Right lobe of liver (tissue), 6 donors: Measurements from ENCODE around the gene MIER2. TPM values are rescaled to one million over a fixed set of nuclear protein-coding genes. Genes with fewer than 3 reads are reported as not detected.

Source experiments
- ATAC-seq, 4 donors: fragments of 200-7000 bp; cut with Tn5 transposase; one replicate each; pipeline ENCODE4 v1.9.1; 2020; ENCODE audit warnings: mild to moderate bottlenecking in 4 of 4, moderate library complexity in 4 of 4
- DNase-seq, 3 donors: peaks; one replicate each; pipeline ENCODE4 v3.0.0-alpha.2; 2020
- H3K27ac ChIP-seq, 3 donors: fragments of 200-600 bp; one replicate each; pipeline ENCODE4 v1.8.0; 2022
- H3K27me3 ChIP-seq, 2 donors: fragments of 200-600 bp; one replicate each; pipeline ENCODE4 v1.8.0; 2022
- H3K36me3 ChIP-seq, 4 donors: fragments of 200-600 bp; sonication (generic) in 1 of 4; one replicate each; pipeline versions ENCODE4 v1.5.1 to v1.8.0; 2017 to 2022; ENCODE audit warnings: control low read depth in 1 of 4
- H3K4me1 ChIP-seq, 4 donors: fragments of 200-600 bp; sonication (generic) in 1 of 4; one replicate each; pipeline versions ENCODE4 v1.5.1 to v1.8.0; 2017 to 2022; ENCODE audit warnings: control low read depth in 1 of 4
- H3K4me3 ChIP-seq, 3 donors: fragments of 200-600 bp; one replicate each; pipeline ENCODE4 v1.8.0; 2022
- H3K9me3 ChIP-seq, 4 donors: fragments of 200-600 bp; sonication (generic) in 1 of 4; one replicate each; pipeline versions ENCODE4 v1.5.1 to v1.8.0; 2017 to 2022; ENCODE audit warnings: control low read depth in 1 of 4
- POLR2A ChIP-seq: fragments of 450-650 bp; IDR thresholded peaks from one replicate; pipeline ENCODE4 v1.6.1; 2017; ENCODE audit warnings: antibody characterized with exemption, mild to moderate bottlenecking
- WGBS: methylation state at CpG from one replicate; pipeline ENCODE4 v1.1.6; 2018; ENCODE audit warnings: low coverage, low lambda C conversion rate; ENCODE audit not compliant: insufficient coverage; ENCODE audit errors: missing lambda C conversion rate; 5-methylcytosine and 5-hydroxymethylcytosine counted together
- intact Hi-C, 2 donors: fragments of 100-400 bp; cut with DNase I; formaldehyde crosslinking; loops; one replicate each; pipeline versions ENCODE4 v1.11.2 to v1.14.1; 2022
- total RNA-seq, 6 experiments: library from RNA; depleted of rRNA in 2 of 6; stranded (reverse); fragments of >200 nt in 2 of 6; fragmentation: NEBNext Ultra II Directional in 3 of 6; extraction: Animal tissue kit (Norgen Biotek cat#: 25700) in 3 of 6; gene quantifications; one replicate each; pipeline versions ENCODE4 v1.1.0 to v1.2.4, GENCODE V29; 2016 to 2023
- TF ChIP-seq, protein P1 (sequence below), 4 donors: fragments of 200-600 bp in 3 of 4; fragments of 450-650 bp in 1 of 4; IDR thresholded peaks; one replicate each; pipeline versions ENCODE4 v1.5.1 to v1.8.0; 2016 to 2022; ENCODE audit warnings: antibody characterized with exemption in 4 of 4, mild to moderate bottlenecking in 2 of 4
- donor health status: DM: no; HTN: yes; CAD: no.
- donor health status: DM: no; HTN: no; CAD: no.
- donor health status: DM: no; HTN: no; CAD: no.
- donor health status: DM: no; HTN: yes; CAD: no.
- donor health status: DM: no; HTN: yes; CAD: no.

Gene MIER2
- total RNA-seq, 6 experiments from 2014 or later: 3.1 to 7.3 (median 4.5) TPM

DNA sequence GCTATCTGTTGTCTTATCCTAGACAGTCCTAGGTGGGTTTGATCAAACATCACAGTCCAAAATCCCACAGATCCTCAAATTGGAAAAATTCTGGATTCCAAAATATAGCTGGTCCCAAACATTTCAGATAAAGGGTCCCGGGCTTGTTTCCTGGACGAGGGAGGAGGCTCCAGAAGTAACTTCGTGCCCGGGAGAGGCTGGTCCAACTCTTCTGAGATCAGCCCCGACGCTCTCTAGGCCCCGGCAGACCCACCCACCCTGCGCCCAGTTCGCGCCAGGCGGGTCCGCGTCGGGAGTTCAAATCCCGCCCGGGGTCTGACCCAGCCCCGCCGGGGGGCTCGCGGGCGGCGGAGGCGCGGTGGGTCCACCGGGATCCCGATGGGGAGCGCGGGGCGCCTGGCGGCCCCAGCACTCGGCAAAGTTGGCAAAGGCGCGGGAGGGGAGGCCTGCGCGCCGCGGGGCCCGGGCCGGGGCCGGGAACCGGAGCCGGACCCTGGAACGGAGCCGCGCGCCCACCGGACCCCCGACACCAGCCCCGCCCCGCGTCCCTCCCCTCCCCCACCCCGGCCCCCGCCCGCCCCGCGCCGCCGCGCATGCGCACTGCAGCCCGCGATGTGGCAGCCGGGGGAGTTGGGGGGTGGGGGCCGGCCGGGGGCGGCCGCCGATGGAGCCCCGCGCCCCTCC lies 513 bp downstream of the MIER2 start:
- no peaks in the 10 kb centered on the region for H3K27me3 ChIP-seq
- TF ChIP-seq POLR2A: no peak
- TF ChIP-seq, protein P1, sequence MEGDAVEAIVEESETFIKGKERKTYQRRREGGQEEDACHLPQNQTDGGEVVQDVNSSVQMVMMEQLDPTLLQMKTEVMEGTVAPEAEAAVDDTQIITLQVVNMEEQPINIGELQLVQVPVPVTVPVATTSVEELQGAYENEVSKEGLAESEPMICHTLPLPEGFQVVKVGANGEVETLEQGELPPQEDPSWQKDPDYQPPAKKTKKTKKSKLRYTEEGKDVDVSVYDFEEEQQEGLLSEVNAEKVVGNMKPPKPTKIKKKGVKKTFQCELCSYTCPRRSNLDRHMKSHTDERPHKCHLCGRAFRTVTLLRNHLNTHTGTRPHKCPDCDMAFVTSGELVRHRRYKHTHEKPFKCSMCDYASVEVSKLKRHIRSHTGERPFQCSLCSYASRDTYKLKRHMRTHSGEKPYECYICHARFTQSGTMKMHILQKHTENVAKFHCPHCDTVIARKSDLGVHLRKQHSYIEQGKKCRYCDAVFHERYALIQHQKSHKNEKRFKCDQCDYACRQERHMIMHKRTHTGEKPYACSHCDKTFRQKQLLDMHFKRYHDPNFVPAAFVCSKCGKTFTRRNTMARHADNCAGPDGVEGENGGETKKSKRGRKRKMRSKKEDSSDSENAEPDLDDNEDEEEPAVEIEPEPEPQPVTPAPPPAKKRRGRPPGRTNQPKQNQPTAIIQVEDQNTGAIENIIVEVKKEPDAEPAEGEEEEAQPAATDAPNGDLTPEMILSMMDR (IDR thresholded peaks at IDR 0.05): no peak
- intact Hi-C loops: no loop called here
- peaks cover 0 to 16% (median 0%) of the 10 kb centered on the region in 4 donors for H3K4me1 ChIP-seq
- peak overlapping the region; percentile 15 to 57 (median 43) for H3K27ac ChIP-seq
- DNase-seq: no peak
- H3K4me3 ChIP-seq: peak overlapping the region; percentile 60 to 78 (median 62)
- peak in 2 of 4 donors; percentile 5 to 9 for ATAC-seq
- H3K9me3 ChIP-seq: no peaks in the 10 kb centered on the region
- 0% methylated on average over 4 of the region's 70 CpGs for WGBS
- no peaks in the 10 kb centered on the region for H3K36me3 ChIP-seq

GRCh38 chr19:343451-343931 lies 1.1 kb downstream of the MIER2 start:
- intact Hi-C loops: no loop called here
- 62% methylated on average over 4 of the region's 19 CpGs for whole genome bisulfite sequencing
- no peak for DNase-seq

DNA sequence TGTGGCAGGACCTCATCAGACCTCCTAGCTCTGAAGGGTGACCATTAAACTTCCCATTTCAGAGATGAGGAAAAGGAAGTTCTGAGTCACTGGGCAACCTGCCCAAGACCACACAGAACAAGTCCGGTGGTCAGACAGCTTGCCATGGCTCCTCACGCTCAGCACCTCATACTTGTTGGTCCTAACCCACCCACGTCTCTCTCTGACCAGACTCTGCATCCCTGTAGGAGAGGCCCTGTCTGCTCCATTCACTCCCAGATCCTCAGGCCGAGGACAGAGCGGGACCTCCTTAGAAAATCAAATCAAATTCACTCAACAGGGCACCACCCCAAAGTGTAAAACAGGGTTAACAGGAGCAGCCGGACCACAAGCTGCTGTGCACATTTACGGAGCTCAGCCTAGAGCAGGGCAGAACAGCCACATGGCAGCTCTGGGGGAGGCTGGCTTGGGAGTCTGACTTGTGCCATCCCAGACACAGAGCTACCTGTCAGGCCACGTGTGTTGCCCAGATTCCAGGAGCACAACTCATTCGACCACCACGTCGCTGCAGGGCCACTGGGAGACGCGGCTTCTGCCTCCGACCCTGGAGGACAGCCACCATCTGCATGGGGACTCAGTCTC lies 1.7 kb downstream of the MIER2 start:
- peak overlapping the region in 1 of 3 donors; percentile 57 for H3K27ac ChIP-seq

More at GRCh38 chr19:343451-343931, 1.1 kb downstream of the MIER2 start:
- no peaks in the 10 kb centered on the region for H3K27me3 ChIP-seq
- H3K36me3 ChIP-seq: no peaks in the 10 kb centered on the region
- TF ChIP-seq POLR2A: no peak
- TF ChIP-seq, protein P1 (IDR thresholded peaks at IDR 0.05): no peak
- no peak for ATAC-seq
- H3K4me1 ChIP-seq: peaks cover 0 to 16% (median 0%) of the 10 kb centered on the region in 4 donors
- no peaks in the 10 kb centered on the region for H3K9me3 ChIP-seq
- H3K27ac ChIP-seq: peak overlapping the region in 2 of 3 donors; percentile 15 to 57
- peak overlapping the region; percentile 60 to 78 (median 62) for H3K4me3 ChIP-seq

DNA sequence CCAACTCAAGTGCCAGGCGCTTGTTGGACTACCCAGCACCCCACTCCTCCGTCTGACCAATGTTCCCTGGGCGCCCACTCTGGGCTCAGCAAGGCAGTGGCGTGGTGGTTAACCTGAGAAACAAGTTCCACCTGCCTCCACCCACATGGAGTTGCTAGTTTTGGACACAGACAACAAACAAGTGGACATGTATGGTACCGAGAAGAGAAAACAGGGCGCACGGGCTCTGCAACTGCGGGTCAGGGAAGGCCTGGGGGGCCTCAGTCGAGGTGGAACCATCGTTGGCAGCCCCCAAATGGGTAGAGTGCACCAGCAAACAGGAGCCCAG lies 2.5 kb downstream of the MIER2 start:
- Histone ChIP-seq H3K27me3 (no peaks in the 10 kb centered on the region), H3K4me3 (no peak overlapping the region), H3K9me3 (no peaks in the 10 kb centered on the region), H3K4me1 (peaks cover 0 to 16% (median 0%) of the 10 kb centered on the region in 4 donors), H3K36me3 (no peaks in the 10 kb centered on the region), H3K27ac (no peak overlapping the region)
- no peak for TF ChIP-seq POLR2A
- TF ChIP-seq, protein P1 (IDR thresholded peaks at IDR 0.05): no peak
- DNase-seq (peak in 1 of 3 donors; percentile 27), ATAC-seq (no peak)
- intact Hi-C loops: no loop called here
- 94% methylated on average over 8 of the region's 10 CpGs for WGBS

More for the DNA sequence above, 1.7 kb downstream of the MIER2 start:
- H3K4me1 ChIP-seq: peaks cover 0 to 16% (median 0%) of the 10 kb centered on the region in 4 donors
- no peaks in the 10 kb centered on the region for H3K27me3 ChIP-seq
- no peaks in the 10 kb centered on the region for H3K9me3 ChIP-seq
- H3K36me3 ChIP-seq: no peaks in the 10 kb centered on the region
- TF ChIP-seq, protein P1 (IDR thresholded peaks at IDR 0.05): no peak
- no peak for TF ChIP-seq POLR2A
- DNase-seq (peak in 1 of 3 donors; percentile 61), ATAC-seq (peak; percentile 27 to 62 (median 54))
- intact Hi-C loops: no loop called here
- H3K4me3 ChIP-seq: peak overlapping the region in 1 of 3 donors; percentile 78
- WGBS: 80% methylated on average over 1 of the region's 14 CpGs
